DND-41 (cell line): ENCODE measurements around the gene FMN2.

ENCODE experiments used
- EZH2 ChIP-seq: IDR thresholded peaks from 3 replicates; pipeline ENCODE4 v1.6.1; 2012; ENCODE audit warnings: borderline replicate concordance, low read depth, mild to moderate bottlenecking, moderate library complexity, low read length, inconsistent platforms; ENCODE audit not compliant: severe bottlenecking
- TF ChIP-seq, protein P1 (sequence below): IDR thresholded peaks from 2 replicates; pipeline ENCODE4 v1.5.1; 2012; ENCODE audit warnings: borderline replicate concordance, low read length, moderate library complexity, mild to moderate bottlenecking; ENCODE audit not compliant: poor library complexity, severe bottlenecking; ENCODE audit errors: extremely low read depth

DNA sequence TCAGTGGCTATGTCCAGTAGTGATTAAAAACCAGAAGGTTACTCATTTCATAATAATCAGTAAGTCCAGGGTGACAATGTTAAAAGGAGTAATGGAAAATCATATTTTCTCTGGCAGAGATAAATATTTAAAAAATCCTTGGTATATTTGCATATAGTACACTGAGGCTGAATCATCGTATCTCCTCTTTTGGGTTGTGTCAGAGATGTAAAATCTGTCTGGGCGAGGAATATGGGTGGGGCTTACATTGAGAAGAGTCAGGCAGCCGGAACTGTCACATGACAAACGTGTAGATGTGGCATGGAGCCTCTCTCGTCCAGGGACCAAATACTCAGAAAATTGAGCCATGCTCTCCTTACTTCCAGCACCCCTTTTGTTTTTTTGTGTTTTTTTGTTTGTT is 120.9 kb downstream of the FMN2 start:
- TF ChIP-seq, protein P1, sequence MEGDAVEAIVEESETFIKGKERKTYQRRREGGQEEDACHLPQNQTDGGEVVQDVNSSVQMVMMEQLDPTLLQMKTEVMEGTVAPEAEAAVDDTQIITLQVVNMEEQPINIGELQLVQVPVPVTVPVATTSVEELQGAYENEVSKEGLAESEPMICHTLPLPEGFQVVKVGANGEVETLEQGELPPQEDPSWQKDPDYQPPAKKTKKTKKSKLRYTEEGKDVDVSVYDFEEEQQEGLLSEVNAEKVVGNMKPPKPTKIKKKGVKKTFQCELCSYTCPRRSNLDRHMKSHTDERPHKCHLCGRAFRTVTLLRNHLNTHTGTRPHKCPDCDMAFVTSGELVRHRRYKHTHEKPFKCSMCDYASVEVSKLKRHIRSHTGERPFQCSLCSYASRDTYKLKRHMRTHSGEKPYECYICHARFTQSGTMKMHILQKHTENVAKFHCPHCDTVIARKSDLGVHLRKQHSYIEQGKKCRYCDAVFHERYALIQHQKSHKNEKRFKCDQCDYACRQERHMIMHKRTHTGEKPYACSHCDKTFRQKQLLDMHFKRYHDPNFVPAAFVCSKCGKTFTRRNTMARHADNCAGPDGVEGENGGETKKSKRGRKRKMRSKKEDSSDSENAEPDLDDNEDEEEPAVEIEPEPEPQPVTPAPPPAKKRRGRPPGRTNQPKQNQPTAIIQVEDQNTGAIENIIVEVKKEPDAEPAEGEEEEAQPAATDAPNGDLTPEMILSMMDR = no peak
- no peak for TF ChIP-seq EZH2
